D341Med (cell line): Measurements from ENCODE around the gene CCDC192.
"Not testable (repeated sequence)": the region's sequence is repeated elsewhere in the genome, so short reads cannot be mapped to it uniquely, and the experiment has no call there.

Experiments
- DNase-seq: peaks from one replicate; pipeline ENCODE4 v3.0.0; 2012; ENCODE audit warnings: low spot score

Gene CCDC192

GRCh38 chr5:127699416-127699815 lies 3.8 kb upstream of the CCDC192 start:
- DNase-seq: no peak

DNA sequence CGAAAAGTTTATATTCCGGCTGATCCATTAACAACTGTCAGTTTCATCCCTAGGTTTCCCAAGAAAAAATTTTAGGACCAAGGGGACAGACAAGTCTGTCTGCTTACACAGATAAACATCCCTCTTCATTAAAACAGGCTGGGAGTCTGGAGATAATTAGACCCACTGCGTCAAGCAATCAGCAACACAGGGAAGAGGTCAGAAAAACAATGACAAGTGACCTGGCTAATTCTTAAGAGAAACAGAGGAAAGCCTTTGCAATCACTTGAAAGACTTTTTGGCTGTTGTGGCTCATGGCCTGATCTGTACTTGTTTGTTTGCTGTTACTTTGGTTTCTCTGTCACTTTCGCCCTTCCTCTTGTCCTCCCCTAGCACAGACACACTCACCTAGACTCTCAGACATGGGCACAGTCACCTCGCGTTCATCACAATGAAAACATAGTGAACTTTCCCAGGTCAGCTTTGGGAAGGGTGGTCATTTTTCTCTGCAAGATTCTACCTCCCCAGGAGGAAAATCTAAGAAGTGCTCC lies 2.9 kb upstream of the CCDC192 start:
- DNase-seq: no peak

DNA sequence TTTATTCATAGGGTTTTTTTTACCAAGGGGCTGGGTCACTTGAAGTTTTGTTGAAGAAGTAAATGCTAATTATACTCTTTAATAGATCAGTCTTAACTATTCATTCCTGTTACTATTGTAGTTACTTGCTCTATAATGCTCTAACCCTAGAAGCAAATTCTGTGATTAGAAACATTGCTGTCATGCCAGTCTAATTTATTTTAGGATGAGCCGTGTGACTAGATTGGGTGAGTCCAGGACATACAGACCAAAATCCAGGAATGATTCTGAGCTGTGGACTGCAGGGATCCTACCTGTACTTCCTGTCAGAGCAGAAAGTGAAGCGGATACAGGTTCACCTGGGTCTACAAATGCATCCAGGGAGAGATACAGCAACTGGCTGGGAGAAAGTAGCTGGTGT lies 757 bp upstream of the CCDC192 start:
- no peak for DNase-seq

DNA sequence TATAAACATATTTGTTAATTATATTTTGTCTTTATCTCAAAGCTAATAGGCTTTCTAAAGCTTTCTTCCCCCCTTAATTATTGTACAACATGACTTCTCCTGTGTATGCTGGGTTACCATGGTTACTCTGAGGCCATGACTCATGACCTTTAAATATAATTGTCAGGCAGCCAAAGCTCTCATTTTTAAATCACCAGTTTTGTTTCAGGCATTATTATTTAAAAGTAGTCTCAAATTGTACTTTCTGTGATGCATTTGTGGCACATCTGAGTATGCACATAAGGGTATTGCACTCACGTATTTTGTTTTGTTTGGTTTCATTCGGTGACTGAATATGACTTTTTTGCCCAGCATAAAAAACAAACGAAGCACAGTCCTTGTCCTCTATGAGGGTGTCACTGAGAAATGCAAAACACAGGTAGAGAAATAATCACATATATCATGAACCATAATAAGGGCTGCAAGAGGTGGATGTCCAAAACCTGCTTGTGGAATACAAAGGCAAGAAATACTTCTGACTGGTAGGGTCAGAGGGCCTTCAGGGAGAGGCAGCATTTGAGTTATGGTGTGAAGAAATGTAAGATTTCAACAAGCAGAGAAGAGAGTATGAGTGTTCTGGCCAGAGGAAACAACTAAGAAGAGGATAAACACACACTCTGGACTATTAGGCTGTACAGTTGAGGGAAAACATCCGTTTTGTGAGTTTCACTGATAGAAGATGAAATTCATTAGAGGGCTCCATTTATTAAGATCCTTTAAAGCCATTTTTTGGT lies 2.1 kb downstream of the CCDC192 start:
- no peak for DNase-seq

DNA sequence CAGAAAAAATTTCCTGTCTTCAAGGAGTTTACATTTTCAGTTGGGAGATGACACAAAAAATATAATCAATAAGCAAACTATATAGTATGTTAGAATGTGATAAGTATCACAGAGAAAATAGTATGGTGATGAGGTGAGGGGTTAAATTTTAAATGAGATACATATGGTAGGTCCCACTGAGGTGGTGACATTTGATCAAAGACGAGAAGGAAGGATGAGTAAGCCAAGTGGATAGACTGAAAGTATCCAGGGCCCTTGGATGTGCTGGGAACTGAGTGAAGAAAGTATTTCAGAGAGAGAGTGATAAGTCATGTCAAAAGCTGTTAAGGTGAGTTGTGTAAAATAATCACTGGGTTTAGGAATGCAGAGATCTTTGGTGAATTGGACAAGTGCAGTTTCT lies 3.5 kb downstream of the CCDC192 start:
- no peak for DNase-seq

GRCh38 chr5:127707209-127707608 lies 4.0 kb downstream of the CCDC192 start:
- no peak for DNase-seq

GRCh38 chr5:127713083-127713482 lies 9.9 kb downstream of the CCDC192 start:
- not testable (repeated sequence) for DNase-seq

DNA sequence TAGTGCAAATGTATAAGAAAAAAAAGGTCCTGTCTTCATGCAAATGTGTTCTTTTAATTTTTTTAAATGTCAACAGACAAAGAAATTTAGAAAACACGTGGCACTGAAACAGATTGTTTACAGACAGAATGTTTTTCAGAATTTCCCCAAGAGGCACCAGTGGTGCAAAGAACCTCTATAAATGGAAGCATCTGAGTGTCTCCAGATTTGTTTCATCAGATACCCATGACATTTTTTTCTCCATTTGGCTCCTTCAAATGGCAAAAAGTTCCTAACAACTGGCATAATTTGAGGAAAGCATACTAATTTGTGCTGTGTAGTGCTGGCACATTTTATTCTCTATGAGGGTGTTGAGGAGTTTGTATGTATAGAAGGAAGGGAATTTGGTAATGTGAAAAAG lies 15.0 kb downstream of the CCDC192 start:
- no peak for DNase-seq

DNA sequence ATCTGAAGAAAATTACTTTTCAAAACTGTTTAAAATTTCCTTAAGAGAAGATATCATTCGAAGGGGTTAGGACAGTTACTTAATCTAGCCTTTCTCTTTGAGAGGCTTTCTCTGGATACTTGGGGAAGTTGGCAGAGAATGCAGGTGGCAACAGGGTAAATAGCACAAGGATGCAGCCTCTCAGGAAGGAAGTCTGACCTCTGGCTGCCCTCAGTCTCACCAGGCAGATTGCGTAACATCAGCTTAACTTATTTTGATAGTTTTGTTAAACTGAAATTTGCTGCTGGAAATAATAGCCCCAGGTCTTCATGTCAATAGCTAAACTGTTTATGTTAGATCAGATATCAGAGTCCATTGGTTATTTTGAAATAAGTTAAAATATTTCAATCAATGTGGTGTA lies 20.4 kb downstream of the CCDC192 start:
- DNase-seq: no peak

DNA sequence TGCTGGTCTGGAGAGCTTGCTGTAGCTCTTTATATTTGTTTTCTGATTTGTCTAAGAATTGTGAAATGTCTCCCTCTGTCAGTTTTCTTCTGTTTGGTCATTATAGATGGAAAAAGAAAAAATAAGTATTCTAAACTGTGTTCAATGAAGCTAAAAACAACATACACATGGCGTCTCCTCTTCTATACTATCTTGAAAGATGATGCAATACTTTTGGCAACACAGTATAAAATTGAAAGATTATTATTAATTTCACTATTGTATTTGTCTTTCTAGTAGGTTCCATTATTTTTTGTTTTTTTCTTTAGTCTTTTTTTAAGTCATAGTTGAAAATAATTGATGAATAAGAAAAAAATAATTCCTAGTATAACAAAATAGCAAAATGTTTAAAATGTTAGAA lies 22.5 kb downstream of the CCDC192 start:
- no peak for DNase-seq

GRCh38 chr5:127732963-127733362 lies 29.8 kb downstream of the CCDC192 start:
- DNase-seq: no peak

DNA sequence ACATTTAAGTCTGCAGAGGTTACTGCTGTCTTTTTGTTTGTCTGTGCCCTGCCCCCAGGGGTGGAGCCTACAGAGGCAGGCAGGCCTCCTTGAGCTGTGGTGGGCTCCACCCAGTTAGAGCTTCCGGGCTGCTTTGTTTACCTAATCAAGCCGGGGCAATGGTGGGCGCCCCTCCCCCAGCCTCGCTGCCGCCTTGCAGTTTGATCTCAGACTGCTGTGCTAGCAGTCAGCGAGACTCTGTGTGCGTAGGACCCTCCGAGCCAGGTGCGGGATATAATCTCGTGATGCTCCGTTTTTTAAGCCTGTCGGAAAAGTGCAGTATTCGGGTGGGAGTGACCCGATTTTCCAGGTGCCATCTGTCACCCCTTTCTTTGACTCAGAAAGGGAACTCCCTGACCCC lies 36.2 kb downstream of the CCDC192 start:
- DNase-seq: not testable (repeated sequence)

GRCh38 chr5:127739807-127740384 lies 36.7 kb downstream of the CCDC192 start:
- DNase-seq: no peak

DNA sequence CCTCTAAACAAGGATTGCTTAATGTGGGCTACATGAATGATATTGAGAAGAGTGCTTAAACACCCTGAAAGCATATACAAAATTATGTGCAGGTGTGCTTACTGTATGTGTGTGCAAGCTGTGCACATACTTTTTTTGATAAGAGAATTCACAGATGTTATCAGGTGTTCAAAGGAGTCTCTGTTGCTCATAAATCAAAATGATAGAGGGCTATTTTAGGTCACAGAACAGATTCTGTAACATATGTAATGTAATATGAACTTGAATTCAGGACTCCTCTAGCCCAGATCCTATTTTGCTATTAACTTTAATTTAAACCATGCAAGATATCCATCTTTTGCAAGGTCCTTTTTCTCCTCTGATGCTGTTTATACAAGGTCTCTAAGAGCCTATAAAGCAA lies 38.2 kb downstream of the CCDC192 start:
- no peak for DNase-seq

GRCh38 chr5:127744241-127744640 lies 41.0 kb downstream of the CCDC192 start:
- no peak for DNase-seq

GRCh38 chr5:127746756-127747155 lies 43.6 kb downstream of the CCDC192 start:
- DNase-seq: peak; percentile 34

- DNase-seq: not testable (repeated sequence)
These were observed 49.5 kb downstream of the CCDC192 start for GRCh38 chr5:127752503-127753265.

DNA sequence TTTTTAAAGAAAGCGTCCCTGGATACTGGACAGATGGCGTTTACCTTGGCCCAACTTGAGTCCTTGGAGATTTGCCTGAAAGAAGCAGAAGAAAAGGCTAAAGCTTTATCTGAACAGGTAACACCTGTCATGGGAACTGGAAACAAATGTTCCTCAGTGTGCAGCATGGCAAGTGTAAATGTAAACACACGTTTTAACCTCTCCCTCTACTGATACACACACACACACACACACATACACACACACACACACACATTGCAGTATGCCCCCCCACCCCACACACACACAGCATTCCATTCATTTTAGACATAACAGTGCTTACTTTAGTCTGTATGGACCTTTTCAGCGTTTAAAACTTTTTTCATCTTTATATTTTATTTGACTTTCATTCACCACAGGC lies 51.1 kb downstream of the CCDC192 start:
- no peak for DNase-seq

DNA sequence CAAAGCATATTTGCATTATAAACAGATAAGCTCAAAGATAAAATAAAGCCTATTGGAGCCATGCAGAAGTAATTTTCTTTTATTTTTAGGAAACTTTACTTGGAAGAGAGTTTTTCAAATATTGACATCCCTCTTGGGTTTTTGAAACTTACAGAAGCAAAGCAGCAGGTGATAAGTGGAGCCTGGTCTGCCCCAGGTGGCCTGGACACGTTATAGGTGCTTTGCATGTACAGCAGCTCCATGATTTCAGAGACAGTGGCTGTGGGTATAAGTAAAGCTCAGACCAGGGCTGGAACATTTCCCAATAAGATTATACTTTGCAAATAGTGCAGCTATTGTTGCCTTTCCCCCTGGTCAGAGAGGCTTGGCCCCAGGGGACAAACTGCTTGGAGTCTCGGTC lies 51.5 kb downstream of the CCDC192 start:
- no peak for DNase-seq

DNA sequence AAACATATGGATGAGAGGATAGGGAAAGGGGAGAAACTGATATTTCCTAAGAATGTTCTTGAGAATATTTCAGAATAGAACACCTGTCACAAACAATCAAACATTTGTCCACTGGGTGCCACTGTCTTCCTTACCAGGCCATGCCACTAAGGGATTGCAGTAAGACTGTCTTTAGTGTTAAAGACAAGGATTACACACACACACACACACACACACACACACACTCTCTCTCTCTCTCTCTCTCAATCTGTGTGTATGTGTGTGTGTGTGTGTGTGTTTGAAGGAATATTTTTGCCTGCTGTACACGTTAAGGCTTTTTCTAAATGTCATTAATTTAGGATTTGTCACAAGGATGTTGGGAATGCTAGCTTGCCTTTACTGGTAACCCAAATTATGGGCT lies 54.4 kb downstream of the CCDC192 start:
- peak; percentile 67 for DNase-seq

GRCh38 chr5:127758766-127759283 lies 55.6 kb downstream of the CCDC192 start:
- no peak for DNase-seq

- no peak for DNase-seq
These were observed 58.7 kb downstream of the CCDC192 start for GRCh38 chr5:127761869-127762268.

GRCh38 chr5:127762412-127762811 lies 59.2 kb downstream of the CCDC192 start:
- DNase-seq: no peak
